Aorta (tissue), 5 donors: ENCODE results near the gene BCAS1. TPM values are rescaled to one million over a fixed set of nuclear protein-coding genes. Genes with fewer than 3 reads are reported as not detected.
"Not testable (repeated sequence)": the region's sequence is repeated elsewhere in the genome, so short reads cannot be mapped to it uniquely, and the experiment has no call there.

Experiments used
- ATAC-seq: fragments of 200-7000 bp; cut with Tn5 transposase; one replicate; pipeline ENCODE4 v1.9.1; 2022; ENCODE audit warnings: moderate library complexity; ENCODE audit not compliant: low FRiP score
- DNase-seq, 2 donors: peaks; one replicate each; pipeline ENCODE4 v3.0.0-alpha.2; 2020
- H3K27ac ChIP-seq, 2 donors: one replicate each; pipeline ENCODE4 v1.5.1; 2013; ENCODE audit warnings: low read length in 2 of 2, mild to moderate bottlenecking in 2 of 2, moderate library complexity in 2 of 2, control low read depth in 1 of 2, inconsistent platforms in 1 of 2, low read depth in 1 of 2
- H3K27me3 ChIP-seq, 2 donors: one replicate each; pipeline ENCODE4 v1.6.1; 2013; ENCODE audit warnings: control low read depth in 1 of 2, low read length in 1 of 2, mild to moderate bottlenecking in 1 of 2, moderate library complexity in 1 of 2; ENCODE audit not compliant: insufficient read depth in 2 of 2, control insufficient read depth in 1 of 2
- H3K36me3 ChIP-seq, 2 donors: one replicate each; pipeline ENCODE4 v1.6.1; 2013; ENCODE audit warnings: control low read depth in 1 of 2, low read length in 1 of 2, mild to moderate bottlenecking in 1 of 2; ENCODE audit not compliant: insufficient read depth in 2 of 2, control insufficient read depth in 1 of 2
- H3K4me1 ChIP-seq, 2 donors: one replicate each; pipeline ENCODE4 v1.6.1; 2013; ENCODE audit warnings: low read length in 2 of 2, control low read depth in 1 of 2, mild to moderate bottlenecking in 1 of 2, moderate library complexity in 1 of 2; ENCODE audit not compliant: insufficient read depth in 2 of 2, control insufficient read depth in 1 of 2
- H3K4me3 ChIP-seq, 2 donors: one replicate each; pipeline ENCODE4 v1.5.1; 2013; ENCODE audit warnings: low read length in 2 of 2, control low read depth in 1 of 2, mild to moderate bottlenecking in 1 of 2
- H3K9me3 ChIP-seq: one replicate; pipeline ENCODE4 v1.6.1; 2013; ENCODE audit warnings: mild to moderate bottlenecking, low read length; ENCODE audit not compliant: control insufficient read depth
- WGBS, 2 donors: extraction: QIAGEN DNeasy Blood & Tissue Kit; methylation state at CpG; one replicate each; pipeline ENCODE4 v1.1.7; 2013; 5-methylcytosine and 5-hydroxymethylcytosine counted together
- intact Hi-C, 2 donors: fragments of 100-400 bp; cut with DNase I; formaldehyde crosslinking; loops; one replicate each; pipeline versions ENCODE4 v1.14.2 to v1.15.0; 2022
- polyA plus RNA-seq, 2 donors: library from polyadenylated mRNA; stranded (reverse); fragments of 200-250 nt; gene quantifications; one replicate each; pipeline ENCODE4 v1.2.3, GENCODE V29; 2013
- total RNA-seq, 2 donors: library from RNA; stranded (reverse); fragmentation: NEBNext Ultra II Directional; extraction: Animal tissue kit (Norgen Biotek cat#: 25700); gene quantifications; one replicate each; pipeline ENCODE4 v1.2.1, GENCODE V29; 2021
- donor health status: healthy with polysubstance abuse.
- donor health status: Bipolar disorder and iron deficiency.
- donor health status: DM: no; HTN: no; CAD: no.
- donor health status: DM: no; HTN: no; CAD: no.
- donor health status: DM: yes; HTN: yes; CAD: no.

The BCAS1 gene
- total and polyA plus RNA-seq, 4 donors = 0.51 to 8.9 (median 1.8) TPM

DNA sequence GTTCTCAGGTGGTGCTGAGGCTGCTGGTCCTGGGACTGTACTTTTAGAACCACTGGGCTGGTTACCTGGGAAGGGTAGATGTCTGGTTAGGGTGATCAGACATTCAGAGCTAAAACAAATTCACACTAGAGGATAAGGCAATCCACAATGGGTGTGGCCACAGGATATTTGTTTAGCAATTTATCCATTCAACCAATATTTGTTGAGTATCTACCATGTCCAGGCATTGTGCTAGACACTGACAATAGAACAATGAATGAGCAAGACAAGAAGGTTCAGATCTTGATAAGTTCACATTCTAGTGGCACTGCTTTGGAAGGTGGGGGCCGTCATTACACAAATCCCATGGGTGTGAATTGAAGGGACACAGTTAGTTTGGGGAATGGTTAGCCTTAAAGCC is 131.7 kb downstream of the BCAS1 start:
- no peak for ATAC-seq
- Histone ChIP-seq H3K9me3 (no peaks in the 10 kb centered on the region), H3K27me3 (no peaks in the 10 kb centered on the region), H3K4me3 (no peak overlapping the region), H3K36me3 (no peaks in the 10 kb centered on the region), H3K27ac (no peak overlapping the region), H3K4me1 (peaks cover 0 to 4% of the 10 kb centered on the region in 2 donors)
- DNase-seq = no peak
- WGBS, 2 donors = 78 to 97% methylated on average over 1 of the region's 1 CpG
- intact Hi-C loops = loop anchor here in 1 of 2 donors (5.0 kb wide), 1 partner anchor 361 kb away; no protein-coding TSS in a partner anchor

DNA sequence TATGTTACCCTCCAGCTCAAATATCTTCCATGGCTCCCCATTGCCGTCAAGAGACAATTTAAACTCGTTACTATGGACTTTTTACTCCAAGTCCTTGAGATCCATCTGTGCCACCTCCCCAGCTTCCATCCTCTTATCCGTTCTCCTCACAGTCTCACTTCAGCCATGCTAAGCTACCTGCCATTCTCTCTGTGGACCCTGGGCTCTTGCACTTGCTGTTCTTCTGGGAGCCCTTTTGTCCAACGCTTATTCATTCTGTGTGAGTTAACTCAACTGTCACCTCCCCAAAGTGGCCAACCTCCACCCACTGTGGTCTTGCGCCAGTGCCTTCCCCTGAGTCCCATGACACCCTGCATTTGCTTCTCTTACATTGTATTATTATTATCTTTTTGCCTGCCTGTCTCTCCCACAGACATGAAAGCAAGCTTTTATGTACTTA is 132.4 kb downstream of the BCAS1 start:
- H3K27ac ChIP-seq = no peak overlapping the region
- no peaks in the 10 kb centered on the region for H3K36me3 ChIP-seq
- peaks cover 0 to 4% of the 10 kb centered on the region in 2 donors for H3K4me1 ChIP-seq
- intact Hi-C loops = loop anchor here in 1 of 2 donors (5.0 kb wide), 1 partner anchor 361 kb away; no protein-coding TSS in a partner anchor
- WGBS, 2 donors = 96 to 98% methylated on average over 5 of the region's 5 CpGs
- no peak for DNase-seq
- H3K9me3 ChIP-seq = no peaks in the 10 kb centered on the region
- no peak overlapping the region for H3K4me3 ChIP-seq
- no peak for ATAC-seq
- no peaks in the 10 kb centered on the region for H3K27me3 ChIP-seq

DNA sequence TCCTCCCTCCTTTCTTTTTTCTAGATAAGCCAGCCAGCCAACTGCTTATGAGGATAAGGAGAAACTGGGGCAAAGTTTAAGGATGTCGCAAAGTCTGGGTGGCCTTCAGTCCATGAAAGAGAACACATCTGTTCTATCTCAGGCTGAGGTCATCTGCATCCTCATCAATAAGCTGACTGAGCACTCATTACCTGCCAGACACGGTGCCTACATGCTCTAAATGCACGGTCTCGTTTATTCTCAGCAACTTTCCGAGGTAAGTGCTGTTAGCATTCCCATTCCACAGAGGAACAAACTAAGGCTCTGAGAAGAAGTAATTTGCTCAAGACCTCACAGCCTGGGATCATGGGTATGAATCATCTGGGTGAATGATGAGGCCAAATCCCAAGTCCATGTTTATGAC is 133.1 kb downstream of the BCAS1 start:
- peaks cover 0 to 4% of the 10 kb centered on the region in 2 donors for H3K4me1 ChIP-seq
- H3K27ac ChIP-seq = no peak overlapping the region

GRCh38 chr20:53935344-53936084 is 134.9 kb downstream of the BCAS1 start:
- no peaks in the 10 kb centered on the region for H3K9me3 ChIP-seq
- no peaks in the 10 kb centered on the region for H3K27me3 ChIP-seq
- DNase-seq (no peak), ATAC-seq (no peak)
- H3K36me3 ChIP-seq = no peaks in the 10 kb centered on the region
- H3K27ac ChIP-seq = no peak overlapping the region
- peaks cover 0 to 4% of the 10 kb centered on the region in 2 donors for H3K4me1 ChIP-seq
- 74 to 78% methylated on average over 5 of the region's 5 CpGs for WGBS, 2 donors
- H3K4me3 ChIP-seq = no peak overlapping the region
- intact Hi-C loops = loop anchor here in 1 of 2 donors (5.0 kb wide), 1 partner anchor 358 kb away; no protein-coding TSS in a partner anchor

More for the DNA sequence above, 133.1 kb downstream of the BCAS1 start:
- Histone ChIP-seq H3K27me3 (no peaks in the 10 kb centered on the region), H3K36me3 (no peaks in the 10 kb centered on the region), H3K9me3 (no peaks in the 10 kb centered on the region), H3K4me3 (no peak overlapping the region)
- DNase-seq (no peak), ATAC-seq (no peak)
- 90 to 91% methylated on average over 5 of the region's 5 CpGs for WGBS, 2 donors
- intact Hi-C loops = loop anchor here in 1 of 2 donors (5.0 kb wide), 1 partner anchor 360 kb away; no protein-coding TSS in a partner anchor

DNA sequence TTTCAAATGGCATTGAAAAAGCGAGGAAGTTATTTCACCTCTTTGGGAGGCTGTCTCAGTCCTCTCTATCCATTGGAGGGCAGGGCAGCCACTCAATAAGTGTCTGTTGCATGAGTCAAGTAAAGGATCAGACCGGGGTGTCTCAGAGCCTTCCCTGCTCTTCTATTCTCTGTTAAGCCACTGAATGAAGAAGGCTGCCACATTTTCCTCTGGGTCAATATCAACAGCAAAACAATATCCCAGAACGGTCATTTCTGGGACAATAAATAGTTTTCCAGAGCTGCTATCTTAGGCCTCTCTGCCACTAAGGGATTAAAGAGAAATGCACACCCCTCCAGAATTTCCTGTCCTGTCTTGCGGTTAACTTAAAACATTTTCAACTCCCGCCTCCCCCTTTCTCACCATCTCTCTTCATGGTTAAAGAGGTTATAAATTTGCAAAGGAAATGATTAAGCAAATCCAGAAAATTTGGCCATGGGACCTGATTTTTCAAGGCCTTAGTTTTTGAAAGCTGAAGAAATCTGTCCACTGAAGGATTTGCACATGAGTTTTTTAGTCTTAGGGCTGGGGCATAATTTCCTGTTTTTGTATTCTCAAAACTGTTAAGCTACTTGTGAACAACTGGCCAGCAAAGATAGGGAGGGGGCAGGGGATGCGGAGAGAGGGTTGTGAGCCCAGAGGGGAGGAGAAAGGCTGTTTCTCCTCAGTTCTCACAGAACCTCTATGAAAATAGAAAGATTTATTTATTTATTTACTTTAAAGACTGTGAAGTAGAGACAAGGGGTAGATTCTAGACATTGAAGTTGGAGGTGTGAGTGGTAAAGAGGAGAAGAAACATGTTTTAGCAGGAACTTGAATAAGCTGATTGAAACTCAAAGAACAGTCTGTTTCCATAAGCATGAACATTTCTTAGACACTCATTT is 135.7 kb downstream of the BCAS1 start:
- no peak for ATAC-seq
- no peak overlapping the region for H3K27ac ChIP-seq
- DNase-seq = peak in 1 of 2 donors; percentile 63
- no peaks in the 10 kb centered on the region for H3K9me3 ChIP-seq
- peaks cover 0 to 4% of the 10 kb centered on the region in 2 donors for H3K4me1 ChIP-seq
- H3K4me3 ChIP-seq = no peak overlapping the region
- intact Hi-C loops = loop anchor here in 1 of 2 donors (5.0 kb wide), 1 partner anchor 357 kb away; no protein-coding TSS in a partner anchor
- WGBS, 2 donors = 61 to 67% methylated on average over 6 of the region's 6 CpGs
- no peaks in the 10 kb centered on the region for H3K27me3 ChIP-seq
- H3K36me3 ChIP-seq = no peaks in the 10 kb centered on the region

DNA sequence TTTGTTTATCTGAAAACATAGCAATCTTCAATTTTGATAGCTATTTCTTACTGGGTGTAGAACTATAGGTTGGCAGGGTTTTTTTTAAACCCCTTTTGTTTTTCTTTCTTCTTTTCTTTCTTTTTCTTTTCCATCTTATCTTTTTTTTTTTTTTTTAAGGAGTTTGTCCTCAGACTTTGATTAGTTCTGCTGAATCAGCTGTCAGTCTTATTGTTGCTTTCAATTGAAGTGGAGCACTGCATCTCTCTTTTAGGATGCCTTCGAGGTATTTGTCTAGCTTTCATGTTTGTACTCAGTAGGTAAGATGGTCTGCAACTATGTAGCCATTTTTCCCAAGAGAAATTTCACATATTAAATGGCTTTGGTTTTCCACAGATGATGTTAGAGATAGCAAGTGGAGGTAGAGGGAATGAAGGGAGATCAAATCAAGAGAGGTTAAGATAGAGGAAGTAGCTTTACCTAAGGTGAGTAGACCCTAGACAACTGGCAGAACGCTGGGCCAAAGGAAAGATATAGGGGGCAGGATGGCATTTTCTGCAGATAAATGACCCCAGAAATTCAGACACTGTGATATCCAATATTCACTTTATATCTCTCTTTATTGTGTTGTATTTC is 137.1 kb downstream of the BCAS1 start:
- WGBS, 2 donors = 94 to 98% methylated on average over 2 of the region's 2 CpGs
- intact Hi-C loops = no loop called here
- Histone ChIP-seq H3K36me3 (no peaks in the 10 kb centered on the region), H3K27ac (no peak overlapping the region), H3K27me3 (no peaks in the 10 kb centered on the region), H3K4me3 (no peak overlapping the region), H3K4me1 (no peaks in the 10 kb centered on the region), H3K9me3 (no peaks in the 10 kb centered on the region)
- DNase-seq (no peak), ATAC-seq (no peak)

GRCh38 chr20:53932655-53933192 is 137.7 kb downstream of the BCAS1 start:
- H3K36me3 ChIP-seq, H3K4me1 ChIP-seq, H3K27me3 ChIP-seq, H3K9me3 ChIP-seq, H3K4me3 ChIP-seq, DNase-seq, ATAC-seq, intact Hi-C loops, H3K27ac ChIP-seq: not testable (repeated sequence)
- WGBS, 2 donors = 93 to 96% methylated on average over 5 of the region's 5 CpGs

- no peaks in the 10 kb centered on the region for H3K27me3 ChIP-seq
- no peak overlapping the region for H3K4me3 ChIP-seq
- ATAC-seq = no peak
- 66 to 83% methylated on average over 1 of the region's 1 CpG for WGBS, 2 donors
- H3K9me3 ChIP-seq = no peaks in the 10 kb centered on the region
- DNase-seq = no peak
- peaks cover 0 to 2% of the 10 kb centered on the region in 2 donors for H3K4me1 ChIP-seq
- H3K36me3 ChIP-seq = no peaks in the 10 kb centered on the region
- no peak overlapping the region for H3K27ac ChIP-seq
- intact Hi-C loops = no loop called here
Observed at GRCh38 chr20:53931597-53931996, 138.8 kb downstream of the BCAS1 start.
